SK-MEL-5 (cell line): ENCODE results near the gene PASK. TPM values are rescaled to one million over a fixed set of nuclear protein-coding genes. Genes with fewer than 3 reads are reported as not detected.

Experiments
- DNase-seq: peaks from one replicate; pipeline ENCODE4 v3.0.0-alpha.2; 2016; ENCODE audit warnings: low read depth, low spot score
- in situ Hi-C: cut with HindIII; loops from 2 replicates; pipeline ENCODE4 v1.10.0; 2016; ENCODE audit warnings: low sequenced_read_pairs, high pct_unique_total_duplicates, low pct_unique_long_range_greater_than_20kb
- total RNA-seq: library from RNA; depleted of rRNA; stranded (reverse); fragments of >200 nt; shearing (Covaris generic); gene quantifications from 2 replicates; pipeline ENCODE4 v1.2.3, GENCODE V29; 2014

Gene PASK
- total RNA-seq, 1 experiment from 2014 or later = 2.8 TPM

- in situ Hi-C loops = no loop called here
- no peak for DNase-seq
Measured at GRCh38 chr2:241136661-241137260, 12.5 kb downstream of the PASK start.

DNA sequence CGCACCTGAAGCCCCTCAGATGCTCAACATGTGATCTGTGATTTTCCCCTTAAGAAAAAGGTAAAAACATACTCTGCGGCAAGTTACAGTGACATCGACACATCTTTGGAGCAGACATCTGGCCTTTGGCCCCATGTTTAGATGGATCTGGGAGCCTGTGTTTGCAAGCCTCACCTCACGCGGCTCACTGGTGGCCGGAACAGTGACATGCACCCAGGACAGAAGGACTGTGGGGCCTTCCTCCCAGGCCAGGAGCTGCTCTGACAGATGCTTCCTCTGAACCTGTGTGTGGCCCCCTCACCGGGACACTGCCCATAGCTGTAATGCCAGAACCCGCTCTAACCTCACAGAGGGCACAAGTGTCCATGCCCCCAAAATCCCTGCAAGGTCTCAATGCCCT, 13.1 kb downstream of the PASK start:
- DNase-seq = no peak
- in situ Hi-C loops = no loop called here

GRCh38 chr2:241135737-241136136, 13.5 kb downstream of the PASK start:
- no peak for DNase-seq
- in situ Hi-C loops = no loop called here

- in situ Hi-C loops = no loop called here
- no peak for DNase-seq
Measured at GRCh38 chr2:241134711-241135110, 14.6 kb downstream of the PASK start.

DNA sequence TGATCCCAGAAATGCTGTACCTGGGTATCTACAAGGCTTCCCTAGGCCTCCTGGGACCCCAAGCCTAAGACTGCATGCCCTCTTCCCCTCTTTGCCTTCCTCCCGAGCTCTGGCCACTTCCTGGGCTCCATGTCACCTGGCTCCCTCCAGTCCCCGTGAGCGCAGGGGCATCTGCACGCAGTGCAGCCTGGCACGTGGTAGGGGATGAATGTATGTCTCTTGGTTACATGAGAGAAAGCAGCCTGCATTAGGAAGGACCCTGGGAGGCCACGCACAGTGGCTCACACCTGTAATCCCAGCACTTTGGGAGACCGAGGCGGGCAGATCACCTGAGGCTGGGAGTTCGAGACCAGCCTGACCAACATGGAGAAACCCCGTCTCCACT, 15.8 kb downstream of the PASK start:
- in situ Hi-C loops = no loop called here
- no peak for DNase-seq

- no peak for DNase-seq
- in situ Hi-C loops = no loop called here
Measured at GRCh38 chr2:241132538-241133435, 16.5 kb downstream of the PASK start.

GRCh38 chr2:241131531-241131930, 17.7 kb downstream of the PASK start:
- DNase-seq = no peak
- in situ Hi-C loops = no loop called here

DNA sequence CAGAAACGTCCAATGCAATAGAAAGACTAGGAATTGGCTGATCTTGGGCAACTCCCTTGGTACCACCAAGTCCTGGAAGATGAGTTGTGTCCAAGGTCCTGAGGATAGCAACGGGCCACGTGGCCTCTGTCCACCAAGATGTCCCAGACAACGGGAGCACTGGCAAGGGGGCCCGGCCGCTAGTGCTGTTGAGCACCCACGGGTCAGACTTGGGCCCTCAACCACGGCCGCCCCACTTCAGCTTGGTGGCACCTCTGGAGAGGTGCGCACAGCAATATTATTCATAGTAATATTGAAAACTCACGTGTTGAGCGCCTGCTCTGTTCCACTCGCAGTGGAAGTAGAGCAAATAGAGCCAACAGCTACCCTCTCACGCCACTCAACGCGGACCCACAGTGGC, 19.0 kb downstream of the PASK start:
- DNase-seq = no peak
- in situ Hi-C loops = no loop called here

DNA sequence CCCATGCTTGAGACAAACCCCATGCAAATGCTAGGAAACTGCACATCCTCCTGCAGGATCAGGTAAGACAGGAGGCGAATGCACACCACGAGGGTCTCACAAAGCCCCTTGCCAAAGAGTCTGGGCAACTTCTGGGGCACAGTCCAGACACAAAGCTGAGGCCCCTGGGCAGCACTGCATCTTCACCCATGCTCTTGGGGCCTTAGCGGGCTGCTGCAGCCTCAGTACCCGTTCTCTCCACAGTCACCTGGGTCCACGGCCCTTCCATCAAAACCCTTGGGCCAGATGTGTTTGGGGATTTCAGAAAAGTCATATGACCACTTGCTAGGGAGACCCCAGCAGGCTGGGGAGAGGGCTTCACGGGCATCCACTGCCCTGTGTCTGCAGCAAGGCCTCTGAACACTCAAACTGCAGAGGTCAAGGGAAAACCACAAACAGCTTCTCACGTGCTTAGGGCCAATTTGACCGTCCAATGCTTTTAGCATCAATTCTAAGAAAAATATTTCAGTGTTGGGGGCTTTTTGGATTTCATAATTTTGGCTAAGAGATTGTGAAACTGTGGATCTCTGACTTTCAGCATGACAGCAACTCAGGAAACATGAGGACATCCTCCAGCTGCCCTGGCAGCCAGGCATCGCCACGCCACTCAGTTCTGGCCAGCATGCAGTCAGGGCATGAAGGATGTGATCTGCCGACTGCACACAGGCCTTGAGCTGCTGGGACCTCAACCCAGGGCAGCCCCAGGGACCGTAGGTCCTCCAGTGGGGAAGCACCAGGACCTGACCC, 20.0 kb downstream of the PASK start:
- no peak for DNase-seq
- in situ Hi-C loops = no loop called here

GRCh38 chr2:241128266-241128665, 21.0 kb downstream of the PASK start:
- in situ Hi-C loops = no loop called here
- DNase-seq = no peak

GRCh38 chr2:241126771-241127202, 22.5 kb downstream of the PASK start:
- in situ Hi-C loops = no loop called here
- DNase-seq = no peak

- no peak for DNase-seq
- in situ Hi-C loops = no loop called here
Measured at GRCh38 chr2:241126201-241126611, 23.1 kb downstream of the PASK start.

DNA sequence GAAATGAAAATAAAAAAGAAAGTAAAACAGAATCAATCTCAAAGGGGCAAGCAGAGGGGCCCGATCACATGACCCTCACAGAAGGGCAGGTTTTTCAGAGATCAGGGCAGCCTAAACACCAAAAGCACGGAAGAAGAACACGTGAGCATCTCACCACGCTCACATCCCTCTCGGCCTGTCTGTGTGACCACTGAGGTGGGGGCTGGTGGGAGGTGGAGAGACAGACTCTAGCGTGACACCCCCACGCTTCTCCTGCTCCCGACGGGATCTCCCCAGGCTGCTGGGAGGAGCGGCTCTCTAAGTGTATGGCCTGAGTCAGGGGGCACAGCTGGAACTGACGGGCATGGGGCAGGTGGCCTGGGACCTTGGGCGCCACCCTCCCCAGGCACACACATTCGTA, 23.6 kb downstream of the PASK start:
- in situ Hi-C loops = no loop called here
- no peak for DNase-seq

GRCh38 chr2:241123816-241124536, 25.3 kb downstream of the PASK start:
- DNase-seq = no peak
- in situ Hi-C loops = no loop called here

DNA sequence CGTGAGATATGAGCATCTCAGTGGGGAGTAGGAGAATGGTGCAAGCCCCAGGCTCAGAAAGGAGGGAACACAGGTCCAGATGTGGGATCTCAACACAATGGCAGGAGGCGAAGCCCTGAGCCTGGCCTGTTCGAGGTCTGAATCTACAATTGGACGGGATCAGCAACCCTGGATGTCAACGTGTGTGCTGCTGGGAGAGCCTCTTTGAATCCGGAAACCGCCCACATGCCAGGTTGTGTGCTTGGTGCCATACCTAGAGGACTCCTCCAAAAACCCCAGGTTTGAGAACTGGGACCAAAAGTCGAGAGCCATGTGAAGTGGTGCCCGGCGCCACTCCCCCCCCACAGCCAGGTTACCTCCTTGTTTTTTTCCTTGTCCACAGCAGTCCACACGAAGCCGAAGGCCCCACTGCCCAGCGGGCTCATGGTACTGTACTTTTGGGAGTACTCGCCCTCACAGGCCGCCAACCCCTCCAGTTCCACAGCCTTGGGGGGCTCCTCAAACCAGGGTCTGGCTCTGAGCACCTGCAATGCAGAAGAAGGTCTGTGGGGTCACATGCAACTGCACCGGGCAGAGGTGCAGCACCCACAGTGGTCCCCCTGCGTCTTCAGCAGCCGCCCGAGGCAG, 26.8 kb downstream of the PASK start:
- in situ Hi-C loops = no loop called here
- DNase-seq = no peak

DNA sequence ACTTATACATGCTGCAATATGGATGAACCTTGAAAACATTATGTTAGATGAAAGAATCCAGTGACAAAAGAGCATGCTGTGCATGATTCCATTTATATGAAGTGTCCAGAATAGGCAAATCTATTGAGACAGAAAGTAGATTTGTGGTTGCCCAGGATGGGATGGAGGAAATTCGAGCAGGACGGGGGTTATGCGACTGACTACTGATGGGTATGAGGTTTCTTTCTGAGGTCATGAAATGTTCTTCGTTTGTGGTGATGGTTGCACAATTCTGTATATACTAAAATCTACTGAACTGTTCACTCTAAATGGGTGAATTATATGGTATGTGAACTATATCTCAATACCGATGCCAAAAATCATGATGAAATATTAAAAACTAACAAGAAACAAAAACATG, 28.3 kb downstream of the PASK start:
- in situ Hi-C loops = no loop called here
- no peak for DNase-seq

- no peak for DNase-seq
- in situ Hi-C loops = no loop called here
Measured at GRCh38 chr2:241120440-241120839, 28.8 kb downstream of the PASK start.
